ENCODE results near the gene ZNF467.

GRCh38 chr7:149777551-149778326, 4.4 kb upstream of the ZNF467 start:
- no peak for TF ChIP-seq CTCF (IDR thresholded peaks at IDR 0.05)
- TF ChIP-seq POLR2A (IDR thresholded peaks at IDR 0.05): no peak

Data from body of pancreas (tissue), 4 donors.